NCI-H1092 (cell line): ENCODE measurements around the gene TXLNG.

Source experiments
- DNase-seq: peaks from one replicate; lab custom pipeline; 2025; lab: John Stamatoyannopoulos, UW

TXLNG gene

GRCh38 chrX:16785247-16786138, 773 bp upstream of the TXLNG start:
- no peak for DNase-seq

- no peak for DNase-seq
Measured at GRCh38 chrX:16786791-16787735, 797 bp downstream of the TXLNG start.

- no peak for DNase-seq
Measured at GRCh38 chrX:16788477-16788876, 2.2 kb downstream of the TXLNG start.

- DNase-seq: no peak
Measured at GRCh38 chrX:16796298-16796697, 10.0 kb downstream of the TXLNG start.

DNA sequence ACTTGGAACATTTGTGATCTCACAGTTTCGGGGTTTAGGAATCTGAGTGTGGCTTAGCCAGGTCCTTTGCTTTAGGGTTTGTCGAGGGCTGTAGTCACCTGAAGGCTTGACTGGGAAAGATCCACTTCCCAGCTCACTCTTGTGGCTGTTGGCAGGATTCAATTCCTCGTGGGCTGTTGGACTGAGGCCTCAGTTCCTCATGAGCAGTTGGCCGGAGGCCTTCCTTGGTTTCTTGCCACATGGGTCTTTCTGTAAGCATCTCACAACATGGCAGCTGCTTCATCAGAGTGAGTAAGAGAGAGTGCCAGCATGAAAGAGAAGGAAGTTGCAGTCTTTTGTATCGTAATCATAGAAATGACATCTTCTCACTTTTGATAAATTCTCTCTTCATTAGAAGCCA, 11.1 kb downstream of the TXLNG start:
- no peak for DNase-seq

- no peak for DNase-seq
Measured at GRCh38 chrX:16797841-16798240, 11.6 kb downstream of the TXLNG start.

- no peak for DNase-seq
Measured at GRCh38 chrX:16804923-16805464, 18.7 kb downstream of the TXLNG start.

- no peak for DNase-seq
Measured at GRCh38 chrX:16807548-16807947, 21.3 kb downstream of the TXLNG start.

DNA sequence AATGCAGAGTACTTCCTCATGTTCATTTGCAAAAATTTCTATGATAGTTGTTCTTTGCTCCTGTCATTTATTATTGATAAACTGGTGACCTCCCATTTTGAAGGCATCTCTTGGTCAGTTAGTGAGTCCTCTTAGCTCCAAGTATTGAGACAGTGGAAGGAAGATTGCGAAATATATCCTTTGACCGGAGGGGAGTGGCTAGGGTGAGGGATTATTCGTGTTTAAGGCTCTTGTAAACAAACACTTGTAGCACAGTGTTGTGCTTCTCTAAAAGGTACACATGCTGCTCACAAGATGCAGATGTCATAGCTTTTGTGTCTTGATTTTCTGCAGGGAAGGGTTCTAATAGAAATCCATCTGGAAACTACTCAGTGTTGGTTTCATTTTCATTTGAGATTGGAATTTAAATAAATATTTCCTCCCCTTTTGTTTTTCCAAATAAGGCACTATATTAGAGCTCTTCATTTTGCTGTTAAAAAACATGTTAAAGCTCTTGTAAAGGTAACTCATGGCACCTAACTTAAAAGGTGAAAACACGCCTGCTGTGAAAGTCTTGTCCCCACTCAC, 21.8 kb downstream of the TXLNG start:
- no peak for DNase-seq

- DNase-seq: no peak
Measured at GRCh38 chrX:16814597-16814996, 28.3 kb downstream of the TXLNG start.

DNA sequence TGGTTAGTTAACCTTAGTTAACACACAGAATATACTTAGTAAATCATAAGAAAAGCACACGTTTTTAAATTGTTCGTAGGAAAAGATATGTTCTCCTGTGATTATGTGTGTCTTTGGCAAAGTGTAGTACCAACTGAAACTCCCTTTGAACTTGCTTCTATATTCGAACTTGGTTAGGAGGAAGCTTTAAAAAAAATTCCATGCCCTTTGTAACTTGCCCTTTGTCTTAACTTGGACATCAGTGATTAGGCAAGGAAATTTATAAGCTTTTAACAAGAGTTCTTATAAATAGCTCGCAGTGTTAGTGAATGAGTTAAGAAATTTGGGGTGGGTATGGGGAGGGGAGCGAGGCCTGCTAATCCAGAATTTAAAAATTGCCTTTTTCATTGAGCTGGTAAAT, 33.4 kb downstream of the TXLNG start:
- DNase-seq: no peak

GRCh38 chrX:16822723-16823122, 36.5 kb downstream of the TXLNG start:
- no peak for DNase-seq

DNA sequence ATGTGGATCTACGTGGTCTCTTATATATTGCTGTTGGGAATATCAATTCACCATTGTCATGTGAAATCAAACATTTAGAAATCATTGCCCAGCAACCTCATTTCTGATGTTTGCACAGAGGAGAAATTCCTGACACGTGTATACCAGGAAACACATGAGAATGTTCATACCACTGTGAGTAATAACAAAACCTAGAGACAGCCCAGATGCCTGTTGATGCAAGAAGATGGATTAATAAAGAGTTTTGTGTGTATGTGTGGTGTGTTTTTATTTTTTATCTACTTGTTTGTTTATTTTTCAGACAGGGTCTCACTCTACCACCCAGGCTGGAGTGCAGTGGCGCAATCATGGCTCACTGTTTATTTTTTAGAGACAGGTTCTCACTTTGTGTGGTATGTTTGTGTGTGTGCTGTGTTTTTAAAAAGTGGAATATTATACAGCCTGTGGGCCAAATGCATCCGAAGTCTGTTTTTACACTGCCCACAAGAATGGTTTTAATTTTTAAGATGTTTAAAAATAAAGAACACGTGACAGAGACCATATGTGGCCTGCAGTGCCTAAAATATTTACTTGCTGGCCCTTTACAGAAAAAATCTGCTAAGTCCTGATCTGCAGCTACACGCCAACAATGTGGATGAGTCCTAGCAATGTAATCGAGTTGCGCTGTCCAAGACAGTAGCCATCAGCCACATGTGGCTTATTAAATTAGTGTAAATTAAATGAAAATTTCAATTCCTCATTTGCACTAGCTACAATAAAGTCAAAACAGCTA, 39.2 kb downstream of the TXLNG start:
- no peak for DNase-seq

DNA sequence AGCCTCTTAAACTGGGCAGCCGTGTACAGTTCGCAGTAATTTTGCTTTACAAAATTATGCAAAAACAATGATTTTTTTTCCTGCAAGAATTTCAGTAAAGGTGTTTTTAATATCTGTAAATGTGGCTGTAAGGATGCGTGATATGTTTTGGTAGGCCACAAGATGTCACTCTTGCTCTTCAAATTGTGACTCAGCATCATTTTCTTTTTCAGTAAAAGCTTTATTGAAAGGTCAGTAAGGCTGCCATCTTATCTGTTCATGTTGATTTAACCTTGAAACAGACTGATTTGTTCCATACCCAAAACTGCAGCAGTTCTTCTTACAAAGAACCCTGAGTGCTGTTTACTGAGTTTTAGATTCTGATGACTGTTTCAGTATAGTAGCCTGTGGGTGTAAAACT, 39.9 kb downstream of the TXLNG start:
- no peak for DNase-seq

GRCh38 chrX:16827225-16827624, 41.0 kb downstream of the TXLNG start:
- DNase-seq: no peak

GRCh38 chrX:16828124-16828908, 42.0 kb downstream of the TXLNG start:
- no peak for DNase-seq

DNA sequence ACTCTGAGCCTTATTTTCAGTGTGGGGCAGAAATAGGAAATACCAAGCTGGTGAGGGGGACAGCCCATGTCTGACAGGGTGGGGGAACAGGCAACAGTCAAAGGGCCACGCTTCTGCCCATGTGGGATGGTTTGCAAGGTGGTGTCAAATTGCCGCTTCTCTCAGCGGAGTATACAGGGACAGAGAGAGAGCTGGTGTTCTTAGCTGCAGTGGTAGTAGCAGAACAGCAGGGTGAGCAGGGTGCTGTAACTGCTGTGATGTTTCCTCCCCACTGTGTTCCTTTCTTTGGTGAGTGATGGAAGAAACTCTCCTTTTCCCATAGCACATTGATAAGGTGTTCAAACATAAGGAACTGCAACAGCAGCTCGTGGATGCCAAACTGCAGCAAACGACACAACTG, 46.0 kb downstream of the TXLNG start:
- DNase-seq: no peak

DNA sequence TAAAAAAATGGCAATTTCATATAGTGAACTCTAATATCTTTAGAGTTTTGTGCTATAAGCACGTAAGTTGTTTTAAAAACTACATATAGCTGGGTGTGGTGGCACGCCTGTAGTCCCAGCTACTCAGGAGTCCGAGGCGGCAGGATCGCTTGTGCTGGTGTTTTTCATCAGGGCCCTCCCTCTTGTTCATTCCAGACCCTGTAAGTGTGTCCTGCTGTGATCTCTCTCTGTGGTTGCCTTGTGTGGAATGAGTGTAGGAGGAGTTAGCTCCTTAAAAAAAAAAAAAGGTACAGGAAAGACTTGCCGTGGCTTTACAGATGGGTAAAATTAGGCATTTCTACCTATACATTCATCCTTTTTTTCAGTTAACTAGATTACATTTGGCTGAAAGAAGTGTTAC, 48.5 kb downstream of the TXLNG start:
- DNase-seq: no peak

DNA sequence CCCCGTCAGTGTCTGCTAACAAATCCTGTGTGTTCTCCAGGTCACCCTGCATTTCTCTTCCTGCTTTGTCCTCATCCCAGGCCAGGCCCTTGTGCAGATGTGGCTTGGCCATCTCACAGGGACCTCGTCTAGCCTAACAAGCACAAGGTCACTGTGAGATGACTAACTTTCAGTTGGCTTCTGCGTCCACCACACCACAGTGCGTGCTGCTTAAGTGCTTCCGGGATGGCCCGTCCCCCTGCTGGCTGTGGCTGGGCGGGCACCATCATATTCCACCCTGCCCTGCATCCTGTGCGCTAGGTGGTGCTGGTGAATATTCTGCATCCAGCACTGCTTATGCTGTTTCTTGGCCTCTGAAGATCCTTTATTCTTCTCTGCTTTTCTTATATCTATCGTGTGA, 50.1 kb downstream of the TXLNG start:
- no peak for DNase-seq

DNA sequence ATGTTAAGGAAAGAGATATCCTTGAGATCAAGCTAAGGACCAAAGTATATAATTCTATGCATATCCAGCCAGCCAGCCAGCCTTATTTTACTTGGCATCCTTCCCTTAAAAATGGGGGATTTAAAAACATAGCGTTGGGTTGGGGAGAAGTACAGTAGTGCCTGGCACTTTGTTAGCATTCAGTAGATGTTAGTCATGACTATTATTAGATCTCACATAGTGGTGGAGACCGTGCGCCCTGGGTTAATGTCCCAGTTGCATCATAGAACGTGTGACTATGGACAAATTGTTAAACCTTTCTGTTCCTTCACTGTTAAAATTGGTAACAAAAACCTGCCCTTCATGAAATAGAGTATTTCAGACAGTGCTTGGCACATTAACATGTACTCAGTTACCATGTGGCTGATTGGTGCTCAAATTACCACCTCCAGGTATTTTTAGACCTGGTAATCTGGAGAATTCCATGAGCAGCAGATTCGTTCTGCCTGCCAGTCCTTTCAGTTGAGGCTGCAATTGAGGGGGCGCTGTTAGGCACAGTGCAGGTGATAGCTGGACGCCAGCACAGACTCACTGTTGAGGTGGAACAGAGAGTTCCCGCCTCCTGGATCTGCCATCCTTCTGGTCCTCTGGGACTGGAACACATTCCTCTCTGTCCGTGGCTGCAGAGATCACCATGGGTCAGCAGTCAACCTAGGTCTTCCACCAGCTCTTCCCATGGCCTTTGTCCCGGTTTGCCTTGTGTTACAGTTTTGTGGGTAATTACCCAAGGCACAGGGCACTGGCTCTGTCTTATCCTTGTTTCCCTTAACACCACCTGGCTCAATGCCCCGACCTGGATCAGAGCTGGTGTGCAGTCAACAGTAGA, 52.2 kb downstream of the TXLNG start:
- no peak for DNase-seq
